Transverse colon (tissue), 4 donors: ENCODE data around the gene STBD1.

Experiments used
- CTCF ChIP-seq, 5 experiments: fragments of 200-600 bp in 3 of 5; fragments of 450-650 bp in 2 of 5; sonication (generic) in 3 of 5; IDR thresholded peaks; 1 replicate in 2 of 5; 2 replicates in 3 of 5; pipeline ENCODE4 v1.5.1; 2016 to 2017; ENCODE audit warnings: antibody characterized with exemption in 5 of 5, inconsistent platforms in 3 of 5, mild to moderate bottlenecking in 2 of 5, moderate library complexity in 1 of 5
- EP300 ChIP-seq: sonication (generic); formaldehyde crosslinking; IDR thresholded peaks from one replicate; pipeline ENCODE4 v1.6.1; 2017; ENCODE audit warnings: antibody characterized with exemption, low read depth
- POLR2A ChIP-seq: fragments of 450-650 bp; IDR thresholded peaks from one replicate; pipeline ENCODE4 v1.6.1; 2016; ENCODE audit warnings: antibody characterized with exemption, mild to moderate bottlenecking, moderate library complexity
- POLR2AphosphoS5 ChIP-seq, 3 donors: sonication (generic); formaldehyde crosslinking; IDR thresholded peaks; one replicate each; pipeline ENCODE4 v1.6.1; 2016; ENCODE audit warnings: antibody characterized with exemption in 3 of 3

GRCh38 chr4:76256968-76257367, 49.6 kb upstream of the STBD1 start:
- TF ChIP-seq CTCF (IDR thresholded peaks at IDR 0.05), result no peak
- TF ChIP-seq POLR2A, result no peak
- TF ChIP-seq POLR2AphosphoS5 (IDR thresholded peaks at IDR 0.05), result no peak
- no peak for TF ChIP-seq EP300
